ENCODE results near the gene FCGR1A. TPM values are rescaled to one million over a fixed set of nuclear protein-coding genes. Genes with fewer than 3 reads are reported as not detected.
A peak's percentile ranks its signal among the peaks of the same experiment; 100 is the strongest.
"Not testable (repeated sequence)": the region's sequence is repeated elsewhere in the genome, so short reads cannot be mapped to it uniquely, and the experiment has no call there.

The FCGR1A gene
- total and polyA plus RNA-seq, 8 donors: 3.0 to 43.6 (median 3.7) TPM

DNA sequence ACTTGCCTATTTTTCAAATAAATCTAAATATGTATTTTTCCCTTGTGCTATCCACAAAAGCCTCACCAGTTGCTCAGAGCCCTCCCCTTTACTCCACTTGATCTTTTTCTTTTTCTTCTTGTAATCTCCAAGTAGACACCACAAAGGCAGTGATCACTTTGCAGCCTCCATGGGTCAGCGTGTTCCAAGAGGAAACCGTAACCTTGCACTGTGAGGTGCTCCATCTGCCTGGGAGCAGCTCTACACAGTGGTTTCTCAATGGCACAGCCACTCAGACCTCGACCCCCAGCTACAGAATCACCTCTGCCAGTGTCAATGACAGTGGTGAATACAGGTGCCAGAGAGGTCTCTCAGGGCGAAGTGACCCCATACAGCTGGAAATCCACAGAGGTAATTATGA, 1.4 kb downstream of the FCGR1A start:
- H3K27ac ChIP-seq: peak overlapping the region in 1 of 2 donors; percentile 37
- H3K4me1 ChIP-seq; ATAC-seq; DNase-seq; H3K4me3 ChIP-seq; intact Hi-C loops (cut with DNase I); H3K27me3 ChIP-seq; H3K9me3 ChIP-seq; H3K36me3 ChIP-seq: not testable (repeated sequence)

- ATAC-seq (peak; percentile 61), DNase-seq (peak in 1 of 4 donors; percentile 36)
- H3K4me3 ChIP-seq; H3K9me3 ChIP-seq; H3K36me3 ChIP-seq; intact Hi-C loops (cut with DNase I); H3K4me1 ChIP-seq; H3K27me3 ChIP-seq: not testable (repeated sequence)
- peak overlapping the region; percentile 48 to 69 for H3K27ac ChIP-seq
These were observed 5.4 kb downstream of the FCGR1A start for GRCh38 chr1:149787688-149788451.

- H3K27me3 ChIP-seq; intact Hi-C loops (cut with DNase I); H3K36me3 ChIP-seq; H3K4me1 ChIP-seq; H3K9me3 ChIP-seq: not testable (repeated sequence)
- ATAC-seq: peak; percentile 93
- H3K4me3 ChIP-seq: peak overlapping the region; percentile 38 to 49
- peak overlapping the region; percentile 85 for H3K27ac ChIP-seq
- peak; percentile 40 to 87 (median 46) for DNase-seq
- TF ChIP-seq, protein P1, sequence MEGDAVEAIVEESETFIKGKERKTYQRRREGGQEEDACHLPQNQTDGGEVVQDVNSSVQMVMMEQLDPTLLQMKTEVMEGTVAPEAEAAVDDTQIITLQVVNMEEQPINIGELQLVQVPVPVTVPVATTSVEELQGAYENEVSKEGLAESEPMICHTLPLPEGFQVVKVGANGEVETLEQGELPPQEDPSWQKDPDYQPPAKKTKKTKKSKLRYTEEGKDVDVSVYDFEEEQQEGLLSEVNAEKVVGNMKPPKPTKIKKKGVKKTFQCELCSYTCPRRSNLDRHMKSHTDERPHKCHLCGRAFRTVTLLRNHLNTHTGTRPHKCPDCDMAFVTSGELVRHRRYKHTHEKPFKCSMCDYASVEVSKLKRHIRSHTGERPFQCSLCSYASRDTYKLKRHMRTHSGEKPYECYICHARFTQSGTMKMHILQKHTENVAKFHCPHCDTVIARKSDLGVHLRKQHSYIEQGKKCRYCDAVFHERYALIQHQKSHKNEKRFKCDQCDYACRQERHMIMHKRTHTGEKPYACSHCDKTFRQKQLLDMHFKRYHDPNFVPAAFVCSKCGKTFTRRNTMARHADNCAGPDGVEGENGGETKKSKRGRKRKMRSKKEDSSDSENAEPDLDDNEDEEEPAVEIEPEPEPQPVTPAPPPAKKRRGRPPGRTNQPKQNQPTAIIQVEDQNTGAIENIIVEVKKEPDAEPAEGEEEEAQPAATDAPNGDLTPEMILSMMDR (IDR thresholded peaks at IDR 0.05): peak; percentile 48 to 65
These were observed 10.0 kb downstream of the FCGR1A start for GRCh38 chr1:149792502-149792901.

- DNase-seq: peak; percentile 37 to 96 (median 70)
- H3K36me3 ChIP-seq; H3K27me3 ChIP-seq; intact Hi-C loops (cut with DNase I); H3K4me1 ChIP-seq; H3K9me3 ChIP-seq: not testable (repeated sequence)
- H3K4me3 ChIP-seq: peak overlapping the region; percentile 38 to 49
- peak overlapping the region; percentile 85 for H3K27ac ChIP-seq
- TF ChIP-seq, protein P1 (IDR thresholded peaks at IDR 0.05): peak in 1 of 2 donors; percentile 77
- peak; percentile 98 for ATAC-seq
These were observed 10.5 kb downstream of the FCGR1A start for GRCh38 chr1:149792912-149793515.

DNA sequence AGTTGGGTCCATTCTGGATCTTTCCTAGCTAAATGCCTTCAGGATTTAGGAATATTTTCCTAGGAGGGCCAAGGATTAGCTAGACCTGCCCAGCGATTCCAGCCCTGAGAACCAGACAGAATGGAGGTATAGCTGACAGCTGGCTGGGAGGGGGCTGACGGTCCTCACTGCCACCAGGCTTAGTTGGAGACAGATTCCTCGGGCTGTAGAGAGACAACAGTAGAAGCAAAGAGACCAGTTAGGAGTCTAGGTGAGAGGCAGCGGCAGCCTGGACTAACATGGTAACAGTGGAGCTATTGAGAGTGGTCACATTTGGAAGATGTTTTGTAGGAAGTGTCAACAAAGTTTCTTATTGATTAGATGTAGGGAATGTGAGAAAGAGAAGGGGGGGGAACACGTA, 11.4 kb downstream of the FCGR1A start:
- H3K9me3 ChIP-seq; H3K36me3 ChIP-seq; intact Hi-C loops (cut with DNase I); H3K4me3 ChIP-seq; H3K27me3 ChIP-seq; DNase-seq; H3K4me1 ChIP-seq; ATAC-seq; H3K27ac ChIP-seq: not testable (repeated sequence)

DNA sequence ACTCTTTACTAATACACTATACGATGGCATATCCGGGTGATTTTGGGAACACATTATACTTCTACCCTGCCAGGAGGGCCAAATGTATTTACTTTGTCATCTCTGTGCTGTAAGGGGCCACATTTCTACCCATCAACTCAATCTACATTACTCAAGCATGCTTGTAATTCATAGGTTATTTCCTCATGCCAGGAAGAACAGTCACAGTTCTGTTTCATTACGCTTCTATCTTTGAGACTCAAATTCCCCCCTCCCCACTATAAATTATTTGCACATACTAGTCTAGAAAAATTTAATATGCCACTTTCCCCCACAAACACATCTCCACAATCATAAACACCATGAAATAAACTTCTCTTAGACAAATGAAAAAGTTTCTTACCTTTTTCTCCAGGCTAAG, 19.1 kb downstream of the FCGR1A start:
- H3K4me1 ChIP-seq; H3K27me3 ChIP-seq; ATAC-seq; H3K36me3 ChIP-seq; DNase-seq; H3K4me3 ChIP-seq; intact Hi-C loops (cut with DNase I); H3K9me3 ChIP-seq; H3K27ac ChIP-seq: not testable (repeated sequence)

GRCh38 chr1:149804417-149805080, 22.1 kb downstream of the FCGR1A start:
- DNase-seq: not testable (repeated sequence)
- peak; percentile 89 for ATAC-seq

GRCh38 chr1:149810697-149811405, 28.4 kb downstream of the FCGR1A start:
- intact Hi-C loops (cut with DNase I); H3K4me3 ChIP-seq; H3K9me3 ChIP-seq; H3K27ac ChIP-seq; H3K36me3 ChIP-seq; H3K27me3 ChIP-seq: not testable (repeated sequence)
- peaks cover 0 to 10% of the 10 kb centered on the region in 2 donors for H3K4me1 ChIP-seq
- DNase-seq: peak in 2 of 4 donors; percentile 0 to 9
- peak; percentile 17 for ATAC-seq

More at GRCh38 chr1:149804417-149805080, 22.1 kb downstream of the FCGR1A start:
- intact Hi-C loops (cut with DNase I); H3K9me3 ChIP-seq; H3K4me1 ChIP-seq; H3K36me3 ChIP-seq; H3K27me3 ChIP-seq; H3K4me3 ChIP-seq; H3K27ac ChIP-seq: not testable (repeated sequence)

- H3K27me3 ChIP-seq; H3K9me3 ChIP-seq; intact Hi-C loops (cut with DNase I); H3K36me3 ChIP-seq: not testable (repeated sequence)
- H3K27ac ChIP-seq: peak overlapping the region; percentile 19 to 90
- peak in 2 of 4 donors; percentile 2 to 9 for DNase-seq
- ATAC-seq: peak; percentile 36
- H3K4me1 ChIP-seq: peaks cover 0 to 10% of the 10 kb centered on the region in 2 donors
- H3K4me3 ChIP-seq: peak overlapping the region; percentile 7 to 48
These were observed 29.0 kb downstream of the FCGR1A start for GRCh38 chr1:149811514-149811889.
